ENCODE data around the gene RAB36. TPM values are rescaled to one million over a fixed set of nuclear protein-coding genes. Genes with fewer than 3 reads are reported as not detected.

Gene RAB36
- total RNA-seq, 2 experiments from 2014 or later: 0.41 to 3.0 TPM

- TF ChIP-seq EZH2phosphoT487 (IDR thresholded peaks at IDR 0.05; ENCODE audit: borderline replicate concordance, low read depth, low read length): no peak
- TF ChIP-seq CTCF (conservative IDR thresholded peaks at IDR 0.05; ENCODE audit: low read length): no peak
- Histone ChIP-seq H3K36me3 (ENCODE audit: insufficient read depth, low read length) (peaks cover 12% of the 10 kb centered on the region; the same call in 1 of the 2 replicates), H3K79me2 (ENCODE audit: insufficient read depth, low read depth, low read length) (no peaks in the 10 kb centered on the region), H2AFZ (ENCODE audit: low read length) (no peak overlapping the region), H3K9me3 (ENCODE audit: low read length) (no peaks in the 10 kb centered on the region), H3K9me2 (ENCODE audit: insufficient read depth, low read length) (no peaks in the 10 kb centered on the region), H4K20me1 (ENCODE audit: insufficient read depth, low read length) (no peaks in the 10 kb centered on the region), H3K4me1 (ENCODE audit: insufficient read depth, low read length, poor library complexity, severe bottlenecking) (peaks cover 2% of the 10 kb centered on the region), H3K4me2 (ENCODE audit: low read length) (no peak overlapping the region), H3K4me3 (ENCODE audit: low read depth, low read length, poor library complexity, severe bottlenecking) (no peak overlapping the region), H3K27ac (ENCODE audit: low read depth, low read length, poor library complexity, severe bottlenecking) (no peak overlapping the region)
- intact Hi-C loops (cut with micrococcal nuclease; ENCODE audit: unreplicated experiment): no loop called here
- POLR2A ChIA-PET: no interaction called here
- no peak for DNase-seq (ENCODE audit: low spot score)
- BruUV-seq (replicated peaks): no TSS peak
- CTCF ChIA-PET (ENCODE audit: unreplicated experiment): no interaction called here
These were observed 38.3 kb upstream of the RAB36 start for GRCh38 chr22:23106906-23107367.

- ChIA-PET CTCF (ENCODE audit: unreplicated experiment) (no interaction called here), POLR2A (no interaction called here)
- H3K4me3 ChIP-seq (ENCODE audit: low read depth, low read length, poor library complexity, severe bottlenecking): no peak overlapping the region
- no peak overlapping the region for H2AFZ ChIP-seq (ENCODE audit: low read length)
- no peak overlapping the region for H3K4me2 ChIP-seq (ENCODE audit: low read length)
- intact Hi-C loops (cut with micrococcal nuclease; ENCODE audit: unreplicated experiment): no loop called here
- no TSS peak for BruUV-seq (replicated peaks)
- no peak for DNase-seq (ENCODE audit: low spot score)
- TF ChIP-seq EZH2phosphoT487 (IDR thresholded peaks at IDR 0.05; ENCODE audit: borderline replicate concordance, low read depth, low read length): no peak
- TF ChIP-seq CTCF (conservative IDR thresholded peaks at IDR 0.05; ENCODE audit: low read length): no peak
- H3K36me3 ChIP-seq (ENCODE audit: insufficient read depth, low read length): peaks cover 12% of the 10 kb centered on the region; the same call in 1 of the 2 replicates
- H3K79me2 ChIP-seq (ENCODE audit: insufficient read depth, low read depth, low read length): no peaks in the 10 kb centered on the region
- H3K4me1 ChIP-seq (ENCODE audit: insufficient read depth, low read length, poor library complexity, severe bottlenecking): peaks cover 9% of the 10 kb centered on the region
- H3K9me2 ChIP-seq (ENCODE audit: insufficient read depth, low read length): no peaks in the 10 kb centered on the region
- no peak overlapping the region for H3K27ac ChIP-seq (ENCODE audit: low read depth, low read length, poor library complexity, severe bottlenecking)
- no peaks in the 10 kb centered on the region for H3K9me3 ChIP-seq (ENCODE audit: low read length)
- H4K20me1 ChIP-seq (ENCODE audit: insufficient read depth, low read length): no peaks in the 10 kb centered on the region
These were observed 37.6 kb upstream of the RAB36 start for GRCh38 chr22:23107487-23108248.
